ENCODE data around the gene FUNDC2.
A peak's percentile ranks its signal among the peaks of the same experiment; 100 is the strongest.

Gene FUNDC2

DNA sequence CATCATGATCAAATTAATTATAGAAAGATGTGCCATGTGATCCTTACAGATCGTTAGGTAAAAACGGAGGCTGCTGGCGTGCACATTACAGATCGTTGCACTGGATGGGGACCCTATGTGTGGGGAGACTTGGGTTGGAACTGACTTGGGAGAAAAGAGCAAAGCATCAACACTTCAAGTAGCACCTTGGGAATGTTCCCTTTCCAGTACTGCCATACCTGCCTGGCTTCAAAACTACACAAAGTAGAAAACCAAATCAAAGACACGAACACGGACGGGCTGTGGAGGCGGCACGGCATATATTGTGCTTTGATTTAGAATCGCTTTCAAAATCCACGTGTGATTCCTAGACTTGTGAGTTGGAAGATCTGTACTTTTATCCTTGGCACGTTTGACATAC, 43.4 kb downstream of the FUNDC2 start:
- DNase-seq: no peak

DNA sequence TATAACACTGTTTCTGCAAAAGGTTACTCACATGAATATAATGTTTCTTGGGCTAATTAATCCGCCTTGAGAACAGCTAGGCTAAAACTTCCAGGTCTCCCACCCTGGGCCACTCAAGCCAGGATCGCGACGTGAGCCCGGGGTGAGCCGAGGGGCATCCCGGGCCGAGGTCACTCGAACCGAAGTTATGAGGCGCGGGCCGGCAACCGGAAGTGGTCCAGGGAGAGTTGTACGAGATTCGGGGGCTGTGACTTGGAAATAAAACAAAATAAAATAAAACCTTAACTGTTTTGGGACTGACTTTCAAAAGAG, 44.0 kb downstream of the FUNDC2 start:
- no peak for DNase-seq

DNA sequence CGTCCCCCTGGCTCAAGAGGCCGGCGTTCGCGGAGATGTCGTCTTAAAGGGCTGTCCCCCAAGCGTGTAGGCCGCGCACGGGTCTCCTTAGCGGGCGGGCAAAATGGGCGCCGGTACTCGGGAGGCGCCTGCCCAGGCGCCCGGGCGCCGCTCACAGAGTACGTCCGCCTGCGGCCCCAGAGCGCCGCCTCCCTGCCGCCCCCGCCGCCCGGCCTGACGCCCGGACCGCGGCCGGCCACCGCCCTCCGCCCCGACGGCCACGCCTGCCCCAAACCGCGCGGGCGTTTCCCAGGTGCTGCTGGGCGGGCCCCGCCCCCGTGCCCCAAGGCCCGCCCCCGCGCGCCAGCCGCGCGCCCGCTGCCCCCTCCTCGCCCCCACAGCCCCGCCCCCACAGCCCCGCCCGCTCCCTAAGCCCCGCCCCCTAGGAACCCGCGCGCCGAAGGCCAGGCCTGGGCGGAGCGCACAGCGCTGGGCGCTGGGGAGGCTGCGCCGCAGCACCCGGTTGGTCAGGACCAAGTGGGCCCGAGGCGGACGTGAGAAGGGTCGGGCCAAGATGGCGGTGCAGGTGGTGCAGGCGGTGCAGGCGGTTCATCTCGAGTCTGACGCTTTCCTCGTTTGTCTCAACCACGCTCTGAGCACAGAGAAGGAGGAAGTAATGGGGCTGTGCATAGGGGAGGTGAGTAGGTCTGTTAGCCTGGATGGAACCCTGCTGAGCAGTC, 44.5 kb downstream of the FUNDC2 start, which contains the start of the genes BRCC3, CMC4 and MTCP1:
TSS of gene BRCC3 (plus strand) at position 534 of the 719 bp plus-strand sequence. CDS start at position 554, 20 bp downstream.
TSS of gene CMC4 (minus strand) at position 162 of the 719 bp plus-strand sequence. CDS start 7,113 bp downstream, outside the sequence.
TSS of gene MTCP1 (minus strand) at position 162 of the 719 bp plus-strand sequence. CDS start 5,126 bp downstream, outside the sequence.
- DNase-seq: peak; percentile 69

DNA sequence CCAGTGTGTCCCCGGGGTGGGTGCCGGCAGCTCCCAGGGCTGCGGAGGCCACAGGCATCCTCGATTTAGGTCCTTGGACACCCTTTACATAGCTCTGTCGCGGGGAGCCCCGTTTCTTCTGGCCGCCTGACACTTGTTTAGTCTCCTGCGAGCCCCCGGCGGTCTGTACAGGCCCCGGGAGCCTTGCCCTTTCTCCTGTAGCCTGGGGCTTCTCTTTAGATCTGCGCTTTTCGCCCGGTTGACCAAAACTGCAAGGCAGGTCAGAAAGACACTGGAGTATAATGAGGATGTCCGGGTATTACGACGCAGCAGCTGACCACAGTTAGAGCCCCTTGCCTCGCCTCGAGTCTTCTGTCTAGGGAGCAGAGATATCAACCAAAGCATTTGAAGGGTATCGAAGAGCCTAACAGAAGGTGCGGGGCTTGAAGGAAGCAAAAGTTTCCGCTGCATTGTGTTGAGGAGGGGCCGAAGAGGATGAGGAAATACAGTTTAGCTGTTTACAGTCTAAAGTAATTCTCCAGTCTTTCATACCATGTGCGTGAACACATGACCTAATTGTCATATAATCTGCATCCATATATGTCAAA, 45.1 kb downstream of the FUNDC2 start:
- DNase-seq: no peak

DNA sequence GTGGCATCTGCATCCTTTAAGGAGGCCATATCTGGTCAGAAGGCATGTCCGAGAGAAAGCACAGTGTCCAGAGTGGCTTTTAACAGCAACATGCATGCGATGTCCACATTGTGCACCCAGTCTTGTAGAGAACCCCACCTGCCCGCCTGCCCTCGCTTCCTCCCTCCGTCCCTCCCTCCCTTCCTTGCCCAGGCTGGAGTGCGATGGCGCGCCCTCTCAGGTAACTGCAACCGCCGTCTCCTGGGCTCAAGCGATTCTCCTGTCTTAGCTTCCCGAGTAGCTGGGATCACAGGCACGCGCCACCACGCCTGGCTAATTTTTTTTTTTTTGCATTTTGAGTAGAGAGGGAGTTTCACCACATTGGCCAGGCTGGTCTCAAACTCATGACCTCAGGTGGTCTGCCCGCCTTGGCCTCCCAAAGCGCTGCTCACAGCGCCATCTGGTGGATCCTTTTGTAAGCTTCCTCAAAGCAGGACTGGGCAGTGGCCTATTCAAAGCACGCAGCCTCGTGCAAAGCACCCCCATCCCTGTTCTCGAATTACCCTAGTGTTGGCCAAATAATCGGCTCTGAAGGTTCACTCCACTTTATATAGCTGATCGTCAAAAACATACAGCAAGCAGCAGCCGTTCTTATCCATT, 59.7 kb downstream of the FUNDC2 start:
- peak; percentile 12 for DNase-seq

DNA sequence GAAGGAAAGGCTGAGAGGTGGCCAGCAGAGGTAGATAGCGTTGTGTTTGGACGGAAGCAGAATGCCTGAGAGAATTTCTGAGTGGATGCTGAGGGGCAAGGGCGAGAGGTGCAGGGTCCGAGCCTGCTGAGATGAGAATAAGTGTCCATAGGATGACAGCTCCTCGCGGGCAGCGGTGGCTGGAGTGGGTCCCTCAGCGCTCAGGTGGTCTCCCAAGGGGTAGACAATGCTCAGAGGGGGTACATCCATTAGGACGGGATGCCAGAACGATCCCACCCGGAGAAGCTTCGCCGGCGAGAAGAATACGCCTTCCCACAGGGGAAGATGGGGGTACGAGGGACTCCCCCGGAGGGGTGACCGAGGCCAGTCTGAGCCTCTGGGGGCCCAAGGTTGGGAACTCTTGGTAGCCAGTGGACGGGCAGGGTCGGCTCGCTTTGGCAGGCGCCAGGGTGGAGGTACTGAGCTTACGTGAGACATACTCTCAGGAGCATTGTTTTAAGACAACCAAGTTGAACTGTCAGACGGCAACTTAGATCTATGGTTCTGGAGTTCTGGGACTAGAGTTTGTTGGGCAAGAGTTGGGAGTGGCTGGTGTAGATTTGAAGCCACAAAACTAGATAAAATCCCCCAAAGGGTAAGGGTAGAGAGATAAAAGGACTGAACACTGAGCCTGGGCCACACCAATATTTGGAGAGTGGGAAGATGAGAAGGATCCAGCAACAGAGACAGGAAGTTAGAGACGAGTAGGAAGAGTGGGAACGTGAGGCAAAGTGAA, 60.5 kb downstream of the FUNDC2 start:
- no peak for DNase-seq

DNA sequence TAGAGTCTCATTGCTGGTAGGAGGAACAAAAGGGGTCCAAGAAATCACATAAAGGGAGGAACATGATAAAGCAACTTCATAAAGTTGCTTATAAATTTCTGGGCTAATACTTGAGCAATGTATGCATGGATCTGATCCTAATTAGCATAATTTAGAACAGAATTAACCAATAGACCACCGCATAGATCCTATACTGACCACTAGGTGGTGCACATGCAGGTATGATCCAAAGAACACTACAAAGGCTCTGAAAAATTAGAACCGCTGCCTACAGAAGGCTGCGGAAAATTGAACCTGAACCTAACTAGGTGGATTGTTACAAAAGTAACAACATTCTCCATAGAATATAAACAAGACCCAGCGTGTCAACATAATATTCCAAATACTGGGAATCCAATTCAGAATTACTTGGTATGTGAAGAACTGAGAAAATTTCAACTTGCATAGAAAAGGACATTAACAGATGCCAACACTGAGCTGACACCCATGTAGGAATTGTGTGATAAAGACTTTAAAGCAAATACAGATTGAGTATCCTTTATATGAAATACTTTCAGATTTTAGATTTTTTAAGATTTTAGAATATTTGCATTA, 67.9 kb downstream of the FUNDC2 start:
- DNase-seq: no peak

DNA sequence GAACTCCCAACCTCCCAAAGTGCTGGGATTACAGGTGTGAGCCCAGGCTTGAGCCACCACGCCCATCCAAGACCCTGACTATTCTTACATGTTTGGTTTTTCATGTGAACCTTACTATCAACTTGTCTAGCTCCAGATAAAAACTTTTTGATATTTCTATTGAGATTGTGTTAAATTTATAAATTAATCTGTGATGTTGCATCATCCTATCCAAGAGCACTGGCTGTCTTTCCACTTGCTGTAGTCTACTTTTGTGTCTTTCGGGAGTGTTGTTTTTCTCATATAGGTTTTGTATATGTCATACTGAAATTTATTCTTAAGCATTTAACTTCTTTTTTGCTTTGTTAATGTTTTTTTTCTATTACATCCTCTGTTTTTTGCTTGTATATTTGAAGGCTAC, 79.3 kb downstream of the FUNDC2 start:
- DNase-seq: no peak

DNA sequence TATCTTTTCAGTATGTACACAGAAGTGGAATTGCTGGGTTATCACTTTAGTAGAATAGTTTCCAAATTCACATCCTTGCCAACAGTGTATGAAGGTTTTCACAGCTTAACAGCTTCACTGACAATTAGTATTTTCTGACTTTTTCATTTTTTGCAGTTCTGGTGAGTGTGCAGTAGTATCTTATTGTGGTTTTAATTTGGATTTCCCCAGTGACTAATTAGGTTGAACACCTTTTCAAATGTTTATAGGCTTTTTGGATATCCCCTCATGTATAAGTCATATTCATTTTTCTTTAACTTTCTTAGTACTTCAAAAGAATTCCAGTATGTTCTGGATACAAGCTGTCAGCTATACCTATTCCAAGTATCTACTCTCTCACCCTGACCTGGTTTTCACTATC, 81.8 kb downstream of the FUNDC2 start:
- DNase-seq: no peak

Data from NCI-H226 (cell line).